ENCODE data around the gene EFR3B.
"Not testable (repeated sequence)": the region's sequence is repeated elsewhere in the genome, so short reads cannot be mapped to it uniquely, and the experiment has no call there.

EFR3B gene

GRCh38 chr2:25146896-25147295 is 105.0 kb downstream of the EFR3B start:
- no peak for DNase-seq (ENCODE audit: low read depth, low spot score)

GRCh38 chr2:25149646-25150045 is 107.8 kb downstream of the EFR3B start:
- no peak for DNase-seq (ENCODE audit: low read depth, low spot score)

GRCh38 chr2:25150993-25151392 is 109.1 kb downstream of the EFR3B start:
- DNase-seq (ENCODE audit: low read depth, low spot score) = not testable (repeated sequence)

GRCh38 chr2:25151718-25152117 is 109.8 kb downstream of the EFR3B start:
- no peak for DNase-seq (ENCODE audit: low read depth, low spot score)

GRCh38 chr2:25155401-25155800 is 113.5 kb downstream of the EFR3B start:
- no peak for DNase-seq (ENCODE audit: low read depth, low spot score)

GRCh38 chr2:25158096-25158852 is 116.4 kb downstream of the EFR3B start:
- DNase-seq (ENCODE audit: low read depth, low spot score) = no peak

GRCh38 chr2:25159949-25160348 is 118.1 kb downstream of the EFR3B start:
- DNase-seq (ENCODE audit: low read depth, low spot score) = peak; percentile 86

- peak; percentile 49 for DNase-seq (ENCODE audit: low read depth, low spot score)
Observed at GRCh38 chr2:25160376-25160775, 118.5 kb downstream of the EFR3B start.

GRCh38 chr2:25161055-25161781 is 119.3 kb downstream of the EFR3B start:
- no peak for DNase-seq (ENCODE audit: low read depth, low spot score)

- DNase-seq (ENCODE audit: low read depth, low spot score) = not testable (repeated sequence)
Observed at GRCh38 chr2:25162061-25162460, 120.2 kb downstream of the EFR3B start.

GRCh38 chr2:25164561-25164960 is 122.7 kb downstream of the EFR3B start:
- DNase-seq (ENCODE audit: low read depth, low spot score) = no peak

GRCh38 chr2:25165992-25166875 is 124.4 kb downstream of the EFR3B start:
- DNase-seq (ENCODE audit: low read depth, low spot score) = peak; percentile 72

GRCh38 chr2:25168256-25169072 is 126.6 kb downstream of the EFR3B start, which contains the start of gene POMC:
Gene POMC (minus strand): TSS chr2:25168580. CDS start chr2:25164772, 3,808 bp downstream.
- DNase-seq (ENCODE audit: low read depth, low spot score) = peak; percentile 73

GRCh38 chr2:25169073-25169470 is 127.2 kb downstream of the EFR3B start:
- DNase-seq (ENCODE audit: low read depth, low spot score) = no peak

- DNase-seq (ENCODE audit: low read depth, low spot score) = no peak
Observed at GRCh38 chr2:25170888-25171287, 129.0 kb downstream of the EFR3B start.

GRCh38 chr2:25173719-25174118 is 131.8 kb downstream of the EFR3B start:
- DNase-seq (ENCODE audit: low read depth, low spot score) = no peak

GRCh38 chr2:25174192-25174861 is 132.5 kb downstream of the EFR3B start:
- no peak for DNase-seq (ENCODE audit: low read depth, low spot score)

GRCh38 chr2:25176138-25176537 is 134.3 kb downstream of the EFR3B start:
- no peak for DNase-seq (ENCODE audit: low read depth, low spot score)

GRCh38 chr2:25176541-25177181 is 134.8 kb downstream of the EFR3B start:
- DNase-seq (ENCODE audit: low read depth, low spot score) = no peak

GRCh38 chr2:25177211-25177611 is 135.3 kb downstream of the EFR3B start:
- DNase-seq (ENCODE audit: low read depth, low spot score) = no peak
